T-helper 17 cell (primary cell): Measurements from ENCODE around the gene EVX1. TPM values are rescaled to one million over a fixed set of nuclear protein-coding genes. Genes with fewer than 3 reads are reported as not detected.

ENCODE experiments used
- ATAC-seq: fragments of 150-1000 bp; cut with Tn5 transposase; 2 replicates; pipeline ENCODE4 v1.10.0; 2021; ENCODE audit warnings: mild to moderate bottlenecking, moderate library complexity
- DNase-seq, 3 donors: peaks; one replicate each; pipeline versions ENCODE4 v3.0.0 to v3.0.0-alpha.2; 2020 to 2021
- H3K9me3 ChIP-seq: one replicate; pipeline ENCODE4 v1.7.0; 2013; ENCODE audit warnings: low read length, mild to moderate bottlenecking; ENCODE audit not compliant: control insufficient read depth, poor library complexity, severe bottlenecking
- H3K27ac Mint-ChIP-seq: one replicate; pipeline ENCODE4 v1.8.0; 2022; ENCODE audit warnings: mild to moderate bottlenecking, moderate library complexity, mixed read lengths
- H3K27me3 Mint-ChIP-seq: one replicate; pipeline ENCODE4 v1.8.0; 2022; ENCODE audit warnings: mixed read lengths
- H3K36me3 Mint-ChIP-seq: one replicate; pipeline ENCODE4 v1.8.0; 2022; ENCODE audit warnings: low read depth, mixed read lengths
- H3K4me1 Mint-ChIP-seq: one replicate; pipeline ENCODE4 v1.8.0; 2022; ENCODE audit warnings: mild to moderate bottlenecking, mixed read lengths
- H3K4me3 Mint-ChIP-seq: one replicate; pipeline ENCODE4 v1.8.0; 2022; ENCODE audit warnings: mild to moderate bottlenecking, moderate library complexity, mixed read lengths
- total RNA-seq, 4 donors: library from RNA in 2 of 4; stranded (reverse) in 2 of 4; gene quantifications; one replicate each; pipeline ENCODE4 v1.2.3 and lab custom pipeline; 2022 to 2026

The EVX1 gene
- total RNA-seq, result under 1 TPM in 1 of 2 donors, not detected in 1; 0.21 TPM
- total RNA-seq (lab: John Stamatoyannopoulos, UW), result 0 reads per million in 2 donors

- peak; percentile 68 for ATAC-seq
- peaks cover 26% of the 10 kb centered on the region for H3K4me1 Mint-ChIP-seq
These were observed at the start of gene EVX1 for GRCh38 chr7:27242555-27243339. Gene EVX1, plus strand, starts transcription at chr7:27242802. Its CDS starts 229 bp downstream, at chr7:27243031.

GRCh38 chr7:27193335-27194001 lies 49.1 kb upstream of the EVX1 start:
- Mint-ChIP-seq H3K4me1 (peaks cover 21% of the 10 kb centered on the region), H3K27ac (peak overlapping the region; percentile 61), H3K4me3 (peak overlapping the region; percentile 57), H3K27me3 (peaks cover 83% of the 10 kb centered on the region), H3K36me3 (peaks cover 5% of the 10 kb centered on the region)
- ATAC-seq (no peak), DNase-seq (no peak)
- H3K9me3 ChIP-seq, result no peaks in the 10 kb centered on the region

More at GRCh38 chr7:27242555-27243339, at the start of gene EVX1:
- no peak for DNase-seq
- Mint-ChIP-seq H3K4me3 (peak within 1 kb of the TSS; percentile 56), H3K36me3 (peaks cover 3% of the 10 kb centered on the region), H3K27me3 (peaks cover 78% of the 10 kb centered on the region), H3K27ac (no peak within 1 kb of the TSS)
- H3K9me3 ChIP-seq, result no peaks in the 10 kb centered on the region

GRCh38 chr7:27194002-27194352 lies 48.6 kb upstream of the EVX1 start:
- peak overlapping the region; percentile 61 for H3K27ac Mint-ChIP-seq

GRCh38 chr7:27194686-27195379 lies 47.8 kb upstream of the EVX1 start:
- Mint-ChIP-seq H3K27ac (peak overlapping the region; percentile 61), H3K27me3 (peaks cover 76% of the 10 kb centered on the region), H3K4me3 (no peak overlapping the region), H3K36me3 (peaks cover 5% of the 10 kb centered on the region), H3K4me1 (peaks cover 19% of the 10 kb centered on the region)
- DNase-seq, result no peak
- ATAC-seq, result no peak
- no peaks in the 10 kb centered on the region for H3K9me3 ChIP-seq

More at GRCh38 chr7:27194002-27194352, 48.6 kb upstream of the EVX1 start:
- DNase-seq (no peak), ATAC-seq (no peak)
- Mint-ChIP-seq H3K4me1 (peaks cover 20% of the 10 kb centered on the region), H3K27me3 (peaks cover 83% of the 10 kb centered on the region), H3K4me3 (no peak overlapping the region), H3K36me3 (peaks cover 4% of the 10 kb centered on the region)
- H3K9me3 ChIP-seq, result no peaks in the 10 kb centered on the region

GRCh38 chr7:27196287-27196767 lies 46.3 kb upstream of the EVX1 start:
- Mint-ChIP-seq H3K4me3 (no peak overlapping the region), H3K36me3 (peaks cover 6% of the 10 kb centered on the region), H3K27ac (no peak overlapping the region), H3K4me1 (peaks cover 29% of the 10 kb centered on the region), H3K27me3 (peaks cover 71% of the 10 kb centered on the region)
- ATAC-seq (peak; percentile 55), DNase-seq (peak; percentile 60 to 76 (median 60))
- no peaks in the 10 kb centered on the region for H3K9me3 ChIP-seq

GRCh38 chr7:27197137-27198042 lies 45.2 kb upstream of the EVX1 start:
- Mint-ChIP-seq H3K27ac (peak overlapping the region; percentile 86), H3K36me3 (peaks cover 6% of the 10 kb centered on the region), H3K4me3 (peak overlapping the region; percentile 13), H3K4me1 (peaks cover 31% of the 10 kb centered on the region), H3K27me3 (peaks cover 72% of the 10 kb centered on the region)
- DNase-seq, result no peak
- no peaks in the 10 kb centered on the region for H3K9me3 ChIP-seq
- no peak for ATAC-seq

- DNase-seq (no peak), ATAC-seq (no peak)
- Mint-ChIP-seq H3K27me3 (peaks cover 78% of the 10 kb centered on the region), H3K36me3 (peaks cover 6% of the 10 kb centered on the region), H3K4me1 (peaks cover 29% of the 10 kb centered on the region), H3K4me3 (peak overlapping the region; percentile 13), H3K27ac (peak overlapping the region; percentile 86)
- H3K9me3 ChIP-seq, result no peaks in the 10 kb centered on the region
These were observed 44.3 kb upstream of the EVX1 start for GRCh38 chr7:27198138-27198841.

GRCh38 chr7:27198871-27199801 lies 43.5 kb upstream of the EVX1 start:
- Mint-ChIP-seq H3K4me3 (peak overlapping the region; percentile 84), H3K27ac (peak overlapping the region; percentile 86), H3K4me1 (peaks cover 33% of the 10 kb centered on the region), H3K27me3 (peaks cover 78% of the 10 kb centered on the region), H3K36me3 (peaks cover 6% of the 10 kb centered on the region)
- no peaks in the 10 kb centered on the region for H3K9me3 ChIP-seq
- ATAC-seq (no peak), DNase-seq (no peak)

- DNase-seq, result no peak
- Mint-ChIP-seq H3K4me3 (peak within 1 kb of the TSS; percentile 92), H3K4me1 (peaks cover 38% of the 10 kb centered on the region), H3K27me3 (peaks cover 78% of the 10 kb centered on the region), H3K27ac (peak within 1 kb of the TSS; percentile 86), H3K36me3 (peaks cover 6% of the 10 kb centered on the region)
- no peaks in the 10 kb centered on the region for H3K9me3 ChIP-seq
- ATAC-seq, result peak; percentile 57
These were observed 42.5 kb upstream of the EVX1 start, which contains the start of gene HOXA13 for GRCh38 chr7:27199849-27200760. Gene HOXA13, minus strand, starts transcription at chr7:27200091. Its CDS starts 14 bp downstream, at chr7:27200077.

GRCh38 chr7:27200761-27201579 lies 41.6 kb upstream of the EVX1 start:
- no peak for ATAC-seq
- H3K27ac Mint-ChIP-seq, result no peak overlapping the region
- peaks cover 40% of the 10 kb centered on the region for H3K4me1 Mint-ChIP-seq
- DNase-seq, result no peak
- H3K9me3 ChIP-seq, result no peaks in the 10 kb centered on the region
- peak overlapping the region; percentile 92 for H3K4me3 Mint-ChIP-seq
- peaks cover 82% of the 10 kb centered on the region for H3K27me3 Mint-ChIP-seq
- H3K36me3 Mint-ChIP-seq, result peaks cover 6% of the 10 kb centered on the region
